NCI-H1417 (cell line): ENCODE data around the gene CD63.

Experiments used
- DNase-seq, 3 experiments: peaks; one replicate each; lab custom pipeline; 2025; lab: John Stamatoyannopoulos, UW

CD63 gene

GRCh38 chr12:55739025-55739378 lies 10.2 kb upstream of the CD63 start:
- DNase-seq: no peak

GRCh38 chr12:55738123-55739024 lies 9.6 kb upstream of the CD63 start:
- peak; percentile 84 to 98 (median 94) for DNase-seq

- peak in 2 of 3 experiments; percentile 63 to 76 for DNase-seq
Measured at GRCh38 chr12:55737581-55738122, 8.8 kb upstream of the CD63 start.

GRCh38 chr12:55736780-55737580 lies 8.2 kb upstream of the CD63 start:
- peak; percentile 54 to 78 (median 75) for DNase-seq

- DNase-seq: no peak
Measured at GRCh38 chr12:55736076-55736475, 7.3 kb upstream of the CD63 start.

- DNase-seq: no peak
Measured at GRCh38 chr12:55734595-55734994, 5.8 kb upstream of the CD63 start.

GRCh38 chr12:55733858-55734257 lies 5.0 kb upstream of the CD63 start:
- no peak for DNase-seq

GRCh38 chr12:55733021-55733555 lies 4.3 kb upstream of the CD63 start:
- no peak for DNase-seq

- DNase-seq: no peak
Measured at GRCh38 chr12:55732288-55732687, 3.5 kb upstream of the CD63 start.

- DNase-seq: peak in 1 of 3 experiments; percentile 51
Measured at GRCh38 chr12:55729819-55730818, 1.3 kb upstream of the CD63 start.

- peak; percentile 42 to 75 (median 69) for DNase-seq
Measured at GRCh38 chr12:55728186-55728938, 447 bp downstream of the CD63 start.

- peak in 2 of 3 experiments; percentile 58 to 69 for DNase-seq
Measured at GRCh38 chr12:55727643-55728185, 1.1 kb downstream of the CD63 start.

- no peak for DNase-seq
Measured at GRCh38 chr12:55726971-55727370, 1.8 kb downstream of the CD63 start.

- no peak for DNase-seq
Measured at GRCh38 chr12:55725556-55725955, 3.3 kb downstream of the CD63 start.

GRCh38 chr12:55724940-55725309 lies 3.9 kb downstream of the CD63 start:
- DNase-seq: no peak

GRCh38 chr12:55724226-55724939 lies 4.4 kb downstream of the CD63 start:
- DNase-seq: peak; percentile 44 to 55 (median 51)

- no peak for DNase-seq
Measured at GRCh38 chr12:55723516-55724225, 5.1 kb downstream of the CD63 start.

GRCh38 chr12:55722948-55723347 lies 5.9 kb downstream of the CD63 start:
- DNase-seq: no peak
